Activated T-helper 1 cell treated with Interleukin-2 at 50 U/mL for 16 hours (primary cell): ENCODE results near the gene THAP6.
"Not testable (repeated sequence)": the region's sequence is repeated elsewhere in the genome, so short reads cannot be mapped to it uniquely, and the experiment has no call there.

Experiments used
- DNase-seq: peaks from one replicate; pipeline ENCODE4 v3.0.0-alpha.2; 2020; ENCODE audit warnings: low read depth

The THAP6 gene

GRCh38 chr4:75514131-75514948, at the start of gene THAP6, which contains the start of gene RCHY1:
Gene THAP6, plus strand, starts transcription at chr4:75514473. Its CDS starts 980 bp downstream, at chr4:75515453.
Gene RCHY1, minus strand, starts transcription at chr4:75514403. Its CDS starts 117 bp downstream, at chr4:75514286.
- DNase-seq: peak; percentile 84

- DNase-seq: no peak
These were observed 44.4 kb upstream of the THAP6 start for GRCh38 chr4:75469896-75470295.

- no peak for DNase-seq
These were observed 43.5 kb upstream of the THAP6 start for GRCh38 chr4:75470738-75471137.

GRCh38 chr4:75477201-75477600, 37.1 kb upstream of the THAP6 start:
- DNase-seq: no peak

- no peak for DNase-seq
These were observed 30.1 kb upstream of the THAP6 start for GRCh38 chr4:75484190-75484589.

GRCh38 chr4:75490155-75490554, 24.1 kb upstream of the THAP6 start:
- no peak for DNase-seq

GRCh38 chr4:75494563-75494962, 19.7 kb upstream of the THAP6 start:
- no peak for DNase-seq

- no peak for DNase-seq
These were observed 18.8 kb upstream of the THAP6 start for GRCh38 chr4:75495476-75495875.

GRCh38 chr4:75496406-75496805, 17.9 kb upstream of the THAP6 start:
- no peak for DNase-seq

GRCh38 chr4:75497133-75497532, 17.1 kb upstream of the THAP6 start:
- no peak for DNase-seq

- no peak for DNase-seq
These were observed 16.2 kb upstream of the THAP6 start for GRCh38 chr4:75498041-75498440.

- no peak for DNase-seq
These were observed 14.4 kb upstream of the THAP6 start for GRCh38 chr4:75499900-75500299.

- DNase-seq: no peak
These were observed 11.6 kb upstream of the THAP6 start for GRCh38 chr4:75502671-75503070.

GRCh38 chr4:75505630-75506029, 8.6 kb upstream of the THAP6 start:
- DNase-seq: no peak

GRCh38 chr4:75509592-75509991, 4.7 kb upstream of the THAP6 start:
- DNase-seq: not testable (repeated sequence)

GRCh38 chr4:75511841-75512240, 2.4 kb upstream of the THAP6 start:
- no peak for DNase-seq

- DNase-seq: no peak
These were observed 1.7 kb upstream of the THAP6 start for GRCh38 chr4:75512386-75513211.

- DNase-seq: no peak
These were observed 645 bp upstream of the THAP6 start for GRCh38 chr4:75513526-75514130.

GRCh38 chr4:75514949-75515612, 808 bp downstream of the THAP6 start:
- DNase-seq: no peak

GRCh38 chr4:75516144-75516543, 1.9 kb downstream of the THAP6 start:
- no peak for DNase-seq

- not testable (repeated sequence) for DNase-seq
These were observed 5.2 kb downstream of the THAP6 start for GRCh38 chr4:75519452-75519851.

GRCh38 chr4:75525086-75525485, 10.8 kb downstream of the THAP6 start:
- DNase-seq: no peak
